Activated CD4-positive, alpha-beta T cell treated with anti-CD3 and anti-CD28 coated beads for 36 hours (primary cell): ENCODE results near the gene DDX6. TPM values are rescaled to one million over a fixed set of nuclear protein-coding genes. Genes with fewer than 3 reads are reported as not detected.

Source experiments
- ATAC-seq: fragments of 200-7000 bp; cut with Tn5 transposase; one replicate; pipeline ENCODE4 v1.10.0; 2021; ENCODE audit warnings: mild to moderate bottlenecking, moderate library complexity
- CTCF ChIA-PET: fragments of 350-600 bp; sonication (Branson Sonifier 250); formaldehyde crosslinking; loops from one replicate; lab custom pipeline; 2021; ENCODE audit warnings: antibody characterized with exemption; lab: Charles Lee
- POLR2A ChIA-PET: fragments of 350-600 bp; sonication (Branson Sonifier 250); formaldehyde crosslinking; loops from one replicate; lab custom pipeline; 2021; ENCODE audit warnings: antibody characterized with exemption, inconsistent platforms; lab: Charles Lee
- DNase-seq: peaks from one replicate; pipeline ENCODE4 v3.0.0-alpha.2; 2020
- H3K27ac Mint-ChIP-seq: one replicate; pipeline ENCODE4 v1.8.0; 2021; ENCODE audit warnings: mixed read lengths
- H3K27me3 Mint-ChIP-seq: one replicate; pipeline ENCODE4 v1.8.0; 2021; ENCODE audit warnings: mixed read lengths
- H3K36me3 Mint-ChIP-seq: one replicate; pipeline ENCODE4 v1.8.0; 2021; ENCODE audit warnings: low read depth, mixed read lengths
- H3K4me1 Mint-ChIP-seq: one replicate; pipeline ENCODE4 v1.8.0; 2021; ENCODE audit warnings: mixed read lengths
- H3K4me3 Mint-ChIP-seq: one replicate; pipeline ENCODE4 v1.8.0; 2021; ENCODE audit warnings: mild to moderate bottlenecking, moderate library complexity, mixed read lengths
- H3K9me3 Mint-ChIP-seq: one replicate; pipeline ENCODE4 v1.8.0; 2021; ENCODE audit warnings: low read depth, mixed read lengths
- intact Hi-C, 2 experiments: fragments of 100-400 bp; cut with DNase I in 1 of 2; cut with micrococcal nuclease in 1 of 2; formaldehyde crosslinking; loops; one replicate each; pipeline versions ENCODE4 v1.14.2 to v1.15.1; 2022 to 2024; cut with DNase I, micrococcal nuclease
- total RNA-seq, 2 experiments: library from RNA; stranded (reverse); gene quantifications; one replicate each; pipeline ENCODE4 v1.2.3, GENCODE V29; 2021

The DDX6 gene
- total RNA-seq, 2 experiments from 2014 or later = 175 to 178 TPM

DNA sequence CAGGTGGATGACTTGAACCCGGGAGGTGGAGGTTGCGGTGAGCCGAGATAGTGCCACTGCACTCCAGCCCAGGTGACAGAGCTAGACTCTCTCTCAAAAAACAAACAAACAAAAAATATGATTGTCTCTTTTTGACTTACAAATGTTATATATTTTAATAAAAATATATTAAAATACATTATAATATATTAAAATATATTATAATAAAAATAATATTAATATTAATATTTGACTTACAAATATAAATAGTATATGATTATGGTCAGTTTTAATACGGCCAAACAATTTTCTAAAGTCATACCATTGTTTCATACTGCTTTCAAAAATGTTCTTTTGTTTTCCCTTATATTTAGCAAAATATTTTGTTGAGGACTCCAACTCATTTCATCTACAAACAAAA, 27.2 kb upstream of the DDX6 start:
- no peaks in the 10 kb centered on the region for H3K9me3 Mint-ChIP-seq
- no peak for ATAC-seq
- no peaks in the 10 kb centered on the region for H3K36me3 Mint-ChIP-seq
- H3K27me3 Mint-ChIP-seq = no peaks in the 10 kb centered on the region
- DNase-seq = no peak
- H3K4me1 Mint-ChIP-seq = peaks cover 15% of the 10 kb centered on the region
- H3K4me3 Mint-ChIP-seq = no peak overlapping the region
- no peak overlapping the region for H3K27ac Mint-ChIP-seq
- intact Hi-C loops = no loop called here
- ChIA-PET CTCF (interaction anchor here (0.8 to 1.2 kb wide), 2 partner anchors 10 to 25 kb away, joined by 3 to 4 read pairs; no protein-coding TSS in a partner anchor), POLR2A (no interaction called here)

DNA sequence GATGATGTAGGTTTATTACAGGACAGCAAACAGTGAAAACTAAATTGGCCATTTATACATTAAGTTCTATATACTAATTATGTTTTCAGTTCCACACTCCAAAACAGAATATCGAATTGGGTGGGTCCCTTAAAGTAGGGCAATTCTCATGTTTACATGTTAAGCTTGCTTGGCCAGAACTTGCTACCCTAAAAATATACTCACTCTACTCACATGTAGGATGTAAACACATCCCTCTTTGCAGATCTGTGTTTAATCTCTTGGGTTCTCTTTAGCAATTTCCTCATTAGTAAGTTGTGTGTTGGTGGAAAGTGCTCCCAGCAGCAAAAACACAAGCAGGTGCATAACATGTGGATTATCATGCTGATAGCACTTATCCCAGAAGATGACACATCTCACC, 22.6 kb upstream of the DDX6 start:
- no peak for ATAC-seq
- H3K27me3 Mint-ChIP-seq = no peaks in the 10 kb centered on the region
- POLR2A ChIA-PET = interaction anchor here (0.5 kb wide), 1 partner anchor 32 kb away, joined by 4 read pairs; no protein-coding TSS in a partner anchor
- H3K9me3 Mint-ChIP-seq = no peaks in the 10 kb centered on the region
- H3K27ac Mint-ChIP-seq = no peak overlapping the region
- intact Hi-C loops = no loop called here
- H3K4me3 Mint-ChIP-seq = no peak overlapping the region
- peaks cover under 1% of the 10 kb centered on the region for H3K4me1 Mint-ChIP-seq
- CTCF ChIA-PET = interaction anchor here (0.6 to 1.3 kb wide), 7 partner anchors 11 to 221 kb away, joined by 3 to 4 read pairs (median 3); no protein-coding TSS in a partner anchor
- H3K36me3 Mint-ChIP-seq = no peaks in the 10 kb centered on the region
- no peak for DNase-seq

- no peaks in the 10 kb centered on the region for H3K9me3 Mint-ChIP-seq
- POLR2A ChIA-PET = interaction anchor here (0.6 kb wide), 1 partner anchor 27 kb away, joined by 3 read pairs; no protein-coding TSS in a partner anchor
- no peaks in the 10 kb centered on the region for H3K27me3 Mint-ChIP-seq
Observed at GRCh38 chr11:118812485-118812884, 21.5 kb upstream of the DDX6 start.

GRCh38 chr11:118807800-118808778, 17.1 kb upstream of the DDX6 start:
- ChIA-PET CTCF (interaction anchor here (1.1 kb wide), 1 partner anchor 11 kb away, joined by 4 read pairs; no protein-coding TSS in a partner anchor), POLR2A (interaction anchor here (0.6 kb wide), 1 partner anchor 530 kb away, joined by 4 read pairs; no protein-coding TSS in a partner anchor)
- DNase-seq (no peak), ATAC-seq (no peak)
- H3K27ac Mint-ChIP-seq = no peak overlapping the region
- peaks cover 9% of the 10 kb centered on the region for H3K4me1 Mint-ChIP-seq
- no peak overlapping the region for H3K4me3 Mint-ChIP-seq
- H3K27me3 Mint-ChIP-seq = peaks cover 2% of the 10 kb centered on the region
- no peaks in the 10 kb centered on the region for H3K9me3 Mint-ChIP-seq
- intact Hi-C loops = no loop called here
- no peaks in the 10 kb centered on the region for H3K36me3 Mint-ChIP-seq

More at GRCh38 chr11:118812485-118812884, 21.5 kb upstream of the DDX6 start:
- Mint-ChIP-seq H3K27ac (no peak overlapping the region), H3K36me3 (no peaks in the 10 kb centered on the region), H3K4me3 (no peak overlapping the region), H3K4me1 (peaks cover 9% of the 10 kb centered on the region)
- DNase-seq (no peak), ATAC-seq (no peak)
- CTCF ChIA-PET = interaction anchor here (1.0 to 1.3 kb wide), 3 partner anchors 12 to 112 kb away, joined by 3 to 4 read pairs (median 3); no protein-coding TSS in a partner anchor
- intact Hi-C loops = no loop called here

DNA sequence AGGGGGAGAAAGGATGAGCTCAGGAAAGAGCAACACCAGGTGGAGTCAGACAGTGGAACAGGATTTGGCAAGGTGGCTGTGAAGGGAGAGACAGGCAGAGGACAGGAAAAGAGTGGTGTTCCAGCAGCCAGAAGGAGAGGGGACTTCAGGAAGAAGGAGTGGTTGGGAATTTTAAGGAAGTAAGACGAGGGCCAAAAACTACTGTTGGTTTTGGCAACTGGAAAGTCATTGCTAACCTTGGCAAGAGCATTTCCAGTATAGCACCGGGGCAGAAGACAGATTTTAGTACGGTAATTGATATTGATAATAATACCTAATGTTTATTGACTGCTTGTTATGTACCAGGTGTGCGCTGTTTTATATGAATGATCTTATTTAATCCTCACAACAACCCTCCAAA, 15.4 kb upstream of the DDX6 start:
- peaks cover 2% of the 10 kb centered on the region for H3K27me3 Mint-ChIP-seq
- ATAC-seq = no peak
- no peaks in the 10 kb centered on the region for H3K9me3 Mint-ChIP-seq
- DNase-seq = no peak
- H3K36me3 Mint-ChIP-seq = no peaks in the 10 kb centered on the region
- POLR2A ChIA-PET = no interaction called here
- intact Hi-C loops = no loop called here
- CTCF ChIA-PET = no interaction called here
- no peak overlapping the region for H3K4me3 Mint-ChIP-seq
- H3K4me1 Mint-ChIP-seq = peaks cover 9% of the 10 kb centered on the region
- no peak overlapping the region for H3K27ac Mint-ChIP-seq

GRCh38 chr11:118804094-118804493, 13.1 kb upstream of the DDX6 start:
- ChIA-PET POLR2A (no interaction called here), CTCF (interaction anchor here (0.6 to 1.3 kb wide), 2 partner anchors 12 to 120 kb away, joined by 3 to 4 read pairs; no protein-coding TSS in a partner anchor)
- DNase-seq (no peak), ATAC-seq (no peak)
- intact Hi-C loops = no loop called here
- Mint-ChIP-seq H3K4me3 (no peak overlapping the region), H3K27ac (no peak overlapping the region), H3K9me3 (no peaks in the 10 kb centered on the region), H3K27me3 (peaks cover 2% of the 10 kb centered on the region), H3K4me1 (peaks cover 9% of the 10 kb centered on the region), H3K36me3 (no peaks in the 10 kb centered on the region)

DNA sequence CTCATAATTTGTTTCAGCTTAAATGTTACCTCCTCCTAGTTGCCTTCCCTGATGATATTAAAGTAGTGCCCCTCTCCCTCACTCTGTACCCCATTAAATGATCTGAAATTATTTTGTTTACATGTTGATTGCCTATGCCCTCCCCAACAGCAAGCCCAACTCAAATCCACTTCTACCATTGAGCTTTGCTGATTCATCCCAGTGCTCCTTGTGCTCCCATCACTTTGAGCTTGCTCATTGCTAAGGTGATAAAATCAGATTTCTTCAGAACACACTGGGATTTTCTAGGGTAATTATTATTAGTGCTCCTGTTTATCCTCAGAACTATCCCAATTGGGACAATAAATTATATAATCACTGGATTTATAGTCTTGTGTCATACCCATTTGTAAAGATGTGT, 8.4 kb upstream of the DDX6 start:
- Mint-ChIP-seq H3K27me3 (no peaks in the 10 kb centered on the region), H3K4me1 (peaks cover 1% of the 10 kb centered on the region), H3K36me3 (no peaks in the 10 kb centered on the region), H3K9me3 (no peaks in the 10 kb centered on the region), H3K4me3 (no peak overlapping the region), H3K27ac (no peak overlapping the region)
- DNase-seq (no peak), ATAC-seq (no peak)
- POLR2A ChIA-PET = interaction anchor here (0.6 kb wide), 1 partner anchor 10 kb away, joined by 3 read pairs; no protein-coding TSS in a partner anchor
- CTCF ChIA-PET = interaction anchor here (0.6 to 2.0 kb wide), 4 partner anchors 8 to 144 kb away, joined by 3 to 6 read pairs (median 4); partner anchors contain the start of genes CXCR5 and DDX6
- intact Hi-C loops = no loop called here

DNA sequence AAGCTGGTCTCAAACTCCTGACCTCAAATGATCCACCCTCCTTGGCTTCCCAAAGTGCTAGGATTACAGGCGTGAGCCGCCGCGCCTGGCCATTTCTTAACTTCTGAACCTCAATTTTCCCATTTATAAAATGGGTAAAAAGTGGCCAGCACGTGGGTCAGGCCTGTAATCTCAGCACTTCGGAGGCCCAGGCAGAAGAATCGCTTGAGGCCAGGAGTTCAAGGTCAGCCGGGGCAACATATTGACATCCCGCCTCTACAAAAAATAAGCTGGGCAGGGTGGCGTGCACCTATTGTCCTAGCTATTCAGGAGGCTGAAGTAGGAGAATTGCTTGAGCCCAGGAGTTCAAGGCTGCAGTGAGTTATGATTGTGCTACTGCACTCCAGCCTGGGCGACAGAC, 6.5 kb upstream of the DDX6 start:
- no peak for DNase-seq
- Mint-ChIP-seq H3K4me1 (peaks cover 14% of the 10 kb centered on the region), H3K27me3 (no peaks in the 10 kb centered on the region), H3K27ac (no peak overlapping the region), H3K9me3 (no peaks in the 10 kb centered on the region), H3K36me3 (no peaks in the 10 kb centered on the region), H3K4me3 (no peak overlapping the region)
- ChIA-PET CTCF (interaction anchor here (1.0 to 2.0 kb wide), 2 partner anchors 7 to 86 kb away, joined by 3 to 6 read pairs; partner anchors contain the start of gene CXCR5), POLR2A (no interaction called here)
- intact Hi-C loops = no loop called here
- no peak for ATAC-seq

- peaks cover 14% of the 10 kb centered on the region for H3K4me1 Mint-ChIP-seq
- ATAC-seq (peak; percentile 75), DNase-seq (peak; percentile 82)
- H3K4me3 Mint-ChIP-seq = peak overlapping the region; percentile 87
- H3K27ac Mint-ChIP-seq = peak overlapping the region; percentile 93
- ChIA-PET CTCF (interaction anchor here (0.5 to 2.6 kb wide), 29 partner anchors 9 to 352 kb away, joined by 3 to 10 read pairs (median 4); partner anchors contain the start of gene VPS11), POLR2A (interaction anchor here (0.5 to 6.1 kb wide), 23 partner anchors 8 to 377 kb away, joined by 3 to 62 read pairs (median 4); partner anchors contain the start of genes BCL9L, CENATAC and CXCR5)
- no peaks in the 10 kb centered on the region for H3K9me3 Mint-ChIP-seq
- no peaks in the 10 kb centered on the region for H3K27me3 Mint-ChIP-seq
- intact Hi-C loops = loop anchor here (1.0 to 5.0 kb wide), 9 partner anchors 78 to 565 kb away; partner anchors contain the start of genes CENATAC (in 2 of the 2), C2CD2L (in 1 of the 2), JAML (in 1 of the 2) and KMT2A (in 1 of the 2)
- peaks cover 14% of the 10 kb centered on the region for H3K36me3 Mint-ChIP-seq
Observed at GRCh38 chr11:118792570-118793124, 1.7 kb upstream of the DDX6 start.

DNA sequence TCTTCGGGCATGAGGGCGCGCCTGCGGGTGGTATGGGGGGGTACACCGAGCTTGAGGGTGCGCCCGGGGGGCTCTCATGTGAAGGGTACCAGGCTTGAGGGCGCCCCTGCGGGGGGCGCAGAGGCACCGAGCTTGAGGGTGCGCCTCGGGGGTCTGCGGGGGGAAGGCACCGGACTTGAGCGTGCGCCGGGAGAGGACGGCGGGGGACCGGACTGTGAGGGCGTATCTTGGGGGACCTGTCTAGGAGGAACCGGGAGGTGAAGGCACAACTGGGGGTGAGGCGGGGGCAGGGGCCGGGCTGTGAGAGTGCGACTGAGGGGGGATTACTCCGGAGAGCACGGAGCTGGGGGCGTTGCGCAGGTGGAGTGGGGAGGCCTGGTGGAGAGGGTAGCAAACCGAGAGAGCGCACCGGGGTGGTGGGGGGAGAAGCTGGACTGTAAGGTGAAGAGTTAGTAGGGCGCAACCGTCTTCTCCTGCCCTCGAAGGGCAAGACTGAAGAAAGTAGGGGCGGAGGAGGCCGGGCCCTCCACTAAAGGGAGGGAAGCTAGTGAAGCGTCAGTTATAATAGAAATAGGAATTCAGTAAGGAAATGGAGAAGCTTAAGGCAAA, 1.1 kb upstream of the DDX6 start:
- POLR2A ChIA-PET = interaction anchor here (0.5 to 6.1 kb wide), 22 partner anchors 9 to 377 kb away, joined by 3 to 62 read pairs (median 4); partner anchors contain the start of genes BCL9L, CENATAC and CXCR5
- ATAC-seq (peak; percentile 16), DNase-seq (peak; percentile 65)
- H3K4me1 Mint-ChIP-seq = peaks cover 19% of the 10 kb centered on the region
- no peaks in the 10 kb centered on the region for H3K9me3 Mint-ChIP-seq
- H3K36me3 Mint-ChIP-seq = peaks cover 18% of the 10 kb centered on the region
- CTCF ChIA-PET = interaction anchor here (0.6 to 3.0 kb wide), 29 partner anchors 8 to 276 kb away, joined by 3 to 22 read pairs (median 4); partner anchors contain the start of gene VPS11
- H3K27ac Mint-ChIP-seq = peak overlapping the region; percentile 93
- peak overlapping the region; percentile 87 for H3K4me3 Mint-ChIP-seq
- intact Hi-C loops = loop anchor here (1.0 to 5.0 kb wide), 14 partner anchors 49 to 565 kb away; partner anchors contain the start of genes CENATAC (in 2 of the 2), C2CD2L (in 1 of the 2), CBL (in 1 of the 2) and JAML (in 1 of the 2)
- no peaks in the 10 kb centered on the region for H3K27me3 Mint-ChIP-seq
